Measurements from ENCODE around the gene TLE5.

DNA sequence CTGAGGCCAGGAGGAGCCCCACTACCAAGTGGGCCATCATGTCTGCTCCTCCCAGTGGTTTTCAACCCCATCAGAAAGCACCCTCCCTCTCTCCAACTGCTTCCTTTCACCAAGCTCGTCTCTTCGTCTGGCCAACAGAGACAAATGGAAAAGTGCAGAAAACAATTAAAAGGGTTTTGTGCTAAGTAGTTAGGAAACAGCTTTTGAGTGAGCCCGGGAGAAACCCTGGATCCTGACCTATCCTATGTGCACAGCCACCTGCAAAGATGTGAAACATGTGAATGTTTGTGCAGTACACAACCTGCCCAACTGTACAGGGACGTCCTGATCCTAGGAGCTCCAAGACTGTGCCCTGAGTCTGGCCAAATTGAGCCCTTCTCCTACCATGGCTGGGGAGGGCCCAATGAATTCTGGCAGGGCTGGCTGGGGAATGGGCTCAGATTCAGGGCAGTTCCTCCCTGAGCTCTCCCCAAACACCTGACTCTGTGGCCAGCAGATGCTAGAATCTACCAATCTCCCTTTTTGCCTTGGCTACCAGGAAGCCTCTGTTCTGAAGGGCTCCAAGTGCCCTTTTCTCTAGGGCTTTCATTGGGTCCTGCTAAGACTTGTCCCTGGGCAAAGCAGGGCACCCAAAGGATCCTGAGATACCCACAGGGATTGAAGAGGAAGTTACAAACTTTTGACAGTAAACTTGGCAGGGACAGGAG lies 7.9 kb downstream of the TLE5 start:
- TF ChIP-seq ZNF565 (CRISPR knock-in tag; conservative IDR thresholded peaks at IDR 0.05; ENCODE audit: low read depth) (no peak), ARNTL (CRISPR knock-in tag; IDR thresholded peaks at IDR 0.05; ENCODE audit: borderline replicate concordance, low read depth) (no peak)
- TF ChIP-seq, protein P1, sequence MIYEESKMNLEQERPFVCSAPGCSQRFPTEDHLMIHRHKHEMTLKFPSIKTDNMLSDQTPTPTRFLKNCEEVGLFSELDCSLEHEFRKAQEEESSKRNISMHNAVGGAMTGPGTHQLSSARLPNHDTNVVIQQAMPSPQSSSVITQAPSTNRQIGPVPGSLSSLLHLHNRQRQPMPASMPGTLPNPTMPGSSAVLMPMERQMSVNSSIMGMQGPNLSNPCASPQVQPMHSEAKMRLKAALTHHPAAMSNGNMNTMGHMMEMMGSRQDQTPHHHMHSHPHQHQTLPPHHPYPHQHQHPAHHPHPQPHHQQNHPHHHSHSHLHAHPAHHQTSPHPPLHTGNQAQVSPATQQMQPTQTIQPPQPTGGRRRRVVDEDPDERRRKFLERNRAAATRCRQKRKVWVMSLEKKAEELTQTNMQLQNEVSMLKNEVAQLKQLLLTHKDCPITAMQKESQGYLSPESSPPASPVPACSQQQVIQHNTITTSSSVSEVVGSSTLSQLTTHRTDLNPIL (CRISPR knock-in tag; IDR thresholded peaks at IDR 0.05; ENCODE audit: low read depth) = no peak

All from SK-N-SH treated with all-trans-retinoic acid at 6 μM for 48 hours (cell line).